ENCODE results near the gene KDSR.
"Not testable (repeated sequence)": the region's sequence is repeated elsewhere in the genome, so short reads cannot be mapped to it uniquely, and the experiment has no call there.

Gene KDSR

GRCh38 chr18:63365876-63366212, 1.2 kb downstream of the KDSR start:
- DNase-seq = no peak

GRCh38 chr18:63363951-63364350, 3.1 kb downstream of the KDSR start:
- DNase-seq = peak in 1 of 4 experiments; percentile 3

GRCh38 chr18:63363420-63363819, 3.6 kb downstream of the KDSR start:
- DNase-seq = not testable (repeated sequence)

- no peak for DNase-seq
These were observed 10.6 kb downstream of the KDSR start for GRCh38 chr18:63356272-63356896.

GRCh38 chr18:63350230-63350629, 16.8 kb downstream of the KDSR start:
- no peak for DNase-seq

GRCh38 chr18:63348508-63349136, 18.4 kb downstream of the KDSR start:
- DNase-seq = no peak

- DNase-seq = no peak
These were observed 20.4 kb downstream of the KDSR start for GRCh38 chr18:63346480-63347183.

GRCh38 chr18:63346031-63346430, 21.0 kb downstream of the KDSR start:
- DNase-seq = no peak

- DNase-seq = no peak
These were observed 22.1 kb downstream of the KDSR start for GRCh38 chr18:63344918-63345317.

- no peak for DNase-seq
These were observed 22.7 kb downstream of the KDSR start for GRCh38 chr18:63344263-63344662.

- DNase-seq = peak in 1 of 4 experiments; percentile 1
These were observed 24.8 kb downstream of the KDSR start for GRCh38 chr18:63342206-63342605.

- DNase-seq = peak in 2 of 4 experiments; percentile 2 to 19
These were observed 27.0 kb downstream of the KDSR start for GRCh38 chr18:63339920-63340484.

GRCh38 chr18:63336366-63337099, 30.5 kb downstream of the KDSR start:
- DNase-seq = no peak

- DNase-seq = no peak
These were observed 35.9 kb downstream of the KDSR start for GRCh38 chr18:63331105-63331504.

GRCh38 chr18:63329431-63330145, 37.4 kb downstream of the KDSR start:
- DNase-seq = no peak

GRCh38 chr18:63326011-63326410, 41.0 kb downstream of the KDSR start:
- DNase-seq = no peak

- no peak for DNase-seq
These were observed 41.8 kb downstream of the KDSR start for GRCh38 chr18:63325086-63325686.

GRCh38 chr18:63322908-63323634, 43.9 kb downstream of the KDSR start:
- peak in 3 of 4 experiments; percentile 14 to 30 (median 21) for DNase-seq

GRCh38 chr18:63322206-63322605, 44.8 kb downstream of the KDSR start:
- no peak for DNase-seq

GRCh38 chr18:63321291-63321690, 45.7 kb downstream of the KDSR start:
- no peak for DNase-seq

- DNase-seq = no peak
These were observed 46.1 kb downstream of the KDSR start for GRCh38 chr18:63320975-63321265.

Measured in activated CD4-positive, CD25-positive, alpha-beta regulatory T cell (primary cell).